Neural cell (in vitro differentiated cells): ENCODE data around the gene SHF. TPM values are rescaled to one million over a fixed set of nuclear protein-coding genes. Genes with fewer than 3 reads are reported as not detected.

Source experiments
- H2AFZ ChIP-seq: fragments of 200-600, 300-800 bp; sonication (generic), shearing (Covaris generic); 2 replicates; pipeline ENCODE4 v1.6.0; 2014; ENCODE audit warnings: low read depth, mild to moderate bottlenecking, antibody characterized with exemption, low read length, moderate library complexity
- H3F3A ChIP-seq: fragments of 200-600 bp; shearing (Covaris generic); 2 replicates; pipeline ENCODE4 v1.6.1; 2016; ENCODE audit warnings: mild to moderate bottlenecking, moderate library complexity, mixed read lengths, antibody characterized with exemption, low read length; ENCODE audit not compliant: insufficient read depth, poor library complexity, severe bottlenecking
- H3K27ac ChIP-seq: fragments of 200-600, 300-800 bp; sonication (generic), shearing (Covaris generic); 2 replicates; pipeline ENCODE4 v1.5.1; 2014; ENCODE audit warnings: mild to moderate bottlenecking, low read length, moderate library complexity
- H3K27me3 ChIP-seq: fragments of 300-800, 200-600 bp; sonication (generic), shearing (Covaris generic); 2 replicates; pipeline ENCODE4 v1.6.0; 2014; ENCODE audit warnings: mild to moderate bottlenecking, low read depth, low read length, moderate library complexity; ENCODE audit not compliant: insufficient read depth
- H3K36me3 ChIP-seq: fragments of 300-800, 200-600 bp; sonication (generic), shearing (Covaris generic); 2 replicates; pipeline ENCODE4 v1.5.1; 2014; ENCODE audit warnings: mild to moderate bottlenecking, antibody characterized with exemption, low read length, moderate library complexity; ENCODE audit not compliant: insufficient read depth
- H3K4me2 ChIP-seq: fragments of 300-800, 200-600 bp; sonication (generic), shearing (Covaris generic); 2 replicates; pipeline ENCODE4 v1.6.0; 2014; ENCODE audit warnings: mild to moderate bottlenecking, low read length
- H3K4me3 ChIP-seq: fragments of 300-800, 200-600 bp; sonication (generic), shearing (Covaris generic); 2 replicates; pipeline ENCODE4 v1.5.1; 2014; ENCODE audit warnings: mild to moderate bottlenecking, low read length, moderate library complexity
- H3K79me2 ChIP-seq: fragments of 200-600 bp; shearing (Covaris generic); replicated peaks from 2 replicates; pipeline ENCODE4 v1.6.0; 2014; ENCODE audit warnings: mild to moderate bottlenecking, low read length, moderate library complexity; ENCODE audit not compliant: insufficient read depth
- H3K9ac ChIP-seq: fragments of 300-800, 200-600 bp; sonication (generic), shearing (Covaris generic); 2 replicates; pipeline ENCODE4 v1.6.1; 2016; ENCODE audit warnings: mild to moderate bottlenecking, low read length, mixed read lengths
- H3K9me2 ChIP-seq: fragments of 200-600 bp; shearing (Covaris generic); 2 replicates; pipeline ENCODE4 v1.6.1; 2016; ENCODE audit warnings: mild to moderate bottlenecking, low read length, mixed read lengths; ENCODE audit not compliant: insufficient read depth
- H3K9me3 ChIP-seq: fragments of 200-600, 300-800 bp; sonication (generic), shearing (Covaris generic); 2 replicates; pipeline ENCODE4 v1.6.1; 2016; ENCODE audit warnings: mild to moderate bottlenecking, mixed run types, low read length, moderate library complexity, mixed read lengths
- H4K20me1 ChIP-seq: fragments of 200-600 bp; shearing (Covaris generic); 2 replicates; pipeline ENCODE4 v1.6.1; 2016; ENCODE audit warnings: mild to moderate bottlenecking, mixed run types; ENCODE audit not compliant: insufficient read depth
- CTCF ChIP-seq: fragments of 450-650 bp; IDR thresholded peaks from 2 replicates; pipeline ENCODE4 v1.5.1; 2014; ENCODE audit warnings: antibody characterized with exemption, mild to moderate bottlenecking, moderate library complexity; ENCODE audit not compliant: poor library complexity, severe bottlenecking
- EP300 ChIP-seq: fragments of 450-650 bp; conservative IDR thresholded peaks from 2 replicates; pipeline ENCODE4 v1.6.1; 2014; ENCODE audit warnings: antibody characterized with exemption, mild to moderate bottlenecking, moderate library complexity; ENCODE audit not compliant: poor library complexity, severe bottlenecking
- EZH2 ChIP-seq: fragments of 200-600, 300-800 bp; shearing (Covaris generic), sonication (generic); IDR thresholded peaks from 2 replicates; pipeline ENCODE4 v1.6.1; 2014; ENCODE audit warnings: antibody characterized with exemption, low read length, borderline replicate concordance, mild to moderate bottlenecking; ENCODE audit not compliant: insufficient read depth, poor library complexity, severe bottlenecking
- MXI1 ChIP-seq: fragments of 450-650 bp; conservative IDR thresholded peaks from 2 replicates; pipeline ENCODE4 v1.6.1; 2014; ENCODE audit warnings: antibody characterized with exemption, mild to moderate bottlenecking; ENCODE audit not compliant: poor library complexity, severe bottlenecking
- RAD21 ChIP-seq: fragments of 450-650 bp; conservative IDR thresholded peaks from 2 replicates; pipeline ENCODE4 v1.6.1; 2014; ENCODE audit warnings: antibody characterized with exemption, mild to moderate bottlenecking, moderate library complexity
- REST ChIP-seq: IDR thresholded peaks from 2 replicates; pipeline ENCODE4 v1.6.1; 2012; ENCODE audit warnings: borderline replicate concordance
- SMC3 ChIP-seq: fragments of 450-650 bp; conservative IDR thresholded peaks from 2 replicates; pipeline ENCODE4 v1.6.1; 2014; ENCODE audit warnings: antibody characterized with exemption, mild to moderate bottlenecking, moderate library complexity; ENCODE audit not compliant: poor library complexity
- TAF1 ChIP-seq: IDR thresholded peaks from 2 replicates; pipeline ENCODE4 v1.6.1; 2012; ENCODE audit warnings: low read depth
- polyA plus RNA-seq: library from polyadenylated mRNA; depleted of rRNA; stranded (reverse); fragments of >200 nt; gene quantifications from 2 replicates; pipeline ENCODE4 v1.2.3, GENCODE V29; 2014

The SHF gene
- polyA plus RNA-seq, 1 donor from 2014 or later = 41.5 TPM

GRCh38 chr15:45138814-45139765 lies 48.7 kb downstream of the SHF start:
- no peak overlapping the region for H2AFZ ChIP-seq
- no peaks in the 10 kb centered on the region for H4K20me1 ChIP-seq
- H3K79me2 ChIP-seq = no peaks in the 10 kb centered on the region
- H3K27ac ChIP-seq = no peak overlapping the region
- H3F3A ChIP-seq = no peaks in the 10 kb centered on the region
- no peaks in the 10 kb centered on the region for H3K9me3 ChIP-seq
- H3K9ac ChIP-seq = no peak overlapping the region
- H3K36me3 ChIP-seq = no peaks in the 10 kb centered on the region
- no peak overlapping the region for H3K4me3 ChIP-seq
- no peak for TF ChIP-seq RAD21
- TF ChIP-seq TAF1 = no peak
- TF ChIP-seq EZH2 = no peak
- H3K9me2 ChIP-seq = no peaks in the 10 kb centered on the region
- peaks cover 24% of the 10 kb centered on the region for H3K27me3 ChIP-seq
- no peak overlapping the region for H3K4me2 ChIP-seq

- Histone ChIP-seq H3K9me3 (no peaks in the 10 kb centered on the region), H3K27me3 (peaks cover 38% of the 10 kb centered on the region), H3K9ac (no peak overlapping the region), H3K27ac (no peak overlapping the region), H3K36me3 (no peaks in the 10 kb centered on the region), H3K79me2 (no peaks in the 10 kb centered on the region), H4K20me1 (no peaks in the 10 kb centered on the region), H3F3A (no peaks in the 10 kb centered on the region), H3K9me2 (no peaks in the 10 kb centered on the region), H3K4me3 (no peak overlapping the region), H3K4me2 (no peak overlapping the region), H2AFZ (no peak overlapping the region)
- TF ChIP-seq EZH2 = no peak
- no peak for TF ChIP-seq EP300
- no peak for TF ChIP-seq SMC3
- no peak for TF ChIP-seq REST
- TF ChIP-seq MXI1 = no peak
- no peak for TF ChIP-seq RAD21
- no peak for TF ChIP-seq CTCF
These were observed 50.1 kb downstream of the SHF start for GRCh38 chr15:45137703-45138102.
